ENCODE results near the gene FRMD1.

FRMD1 gene

DNA sequence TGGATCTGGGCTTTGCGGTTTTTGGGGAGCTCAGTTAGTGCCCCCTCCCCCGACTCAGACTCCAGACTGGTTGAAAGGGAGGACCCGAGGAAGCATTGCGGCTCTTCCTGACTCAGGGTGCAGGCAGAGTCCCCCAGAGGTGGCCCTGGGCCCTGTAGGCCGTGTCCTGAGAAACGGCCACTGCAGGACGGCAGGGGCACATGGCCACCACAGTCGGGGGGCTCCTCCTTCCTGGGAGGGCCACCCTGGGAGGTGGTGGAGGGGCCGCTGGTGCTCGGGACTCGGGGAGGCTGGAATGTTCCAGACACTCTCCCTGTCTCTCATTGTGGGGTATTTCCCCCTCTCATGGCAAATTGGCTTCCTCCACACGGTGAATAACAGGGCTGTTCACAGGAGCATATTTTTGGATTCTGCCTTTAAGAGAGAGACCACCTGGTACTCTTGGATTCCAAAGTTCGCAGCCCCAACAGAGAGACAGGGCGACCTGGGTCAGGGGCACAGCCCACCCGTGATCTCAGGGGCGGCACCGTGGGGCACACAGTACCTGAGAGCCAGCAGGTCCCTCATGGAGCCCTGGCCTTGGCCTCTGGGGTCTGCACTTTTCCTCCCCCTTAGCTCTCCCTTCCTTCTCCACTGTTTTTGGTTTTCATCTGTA is 35.7 kb downstream of the FRMD1 start:
- H3K4me3 ChIP-seq (ENCODE audit: low read depth, low read length), result no peak overlapping the region
- TF ChIP-seq CTCF (IDR thresholded peaks at IDR 0.05; ENCODE audit: low read depth, low read length), result no peak

GRCh38 chr6:168042426-168043192 is 36.4 kb downstream of the FRMD1 start:
- no peak for TF ChIP-seq CTCF (IDR thresholded peaks at IDR 0.05; ENCODE audit: low read depth, low read length)
- no peak overlapping the region for H3K4me3 ChIP-seq (ENCODE audit: low read depth, low read length)

- H3K4me3 ChIP-seq (ENCODE audit: low read depth, low read length), result no peak overlapping the region
- no peak for TF ChIP-seq CTCF (IDR thresholded peaks at IDR 0.05; ENCODE audit: low read depth, low read length)
Measured at GRCh38 chr6:168041928-168042327, 37.1 kb downstream of the FRMD1 start.

GRCh38 chr6:168040856-168041496 is 38.0 kb downstream of the FRMD1 start:
- H3K4me3 ChIP-seq (ENCODE audit: low read depth, low read length), result no peak overlapping the region
- no peak for TF ChIP-seq CTCF (IDR thresholded peaks at IDR 0.05; ENCODE audit: low read depth, low read length)

GRCh38 chr6:168039849-168040248 is 39.2 kb downstream of the FRMD1 start:
- TF ChIP-seq CTCF (IDR thresholded peaks at IDR 0.05; ENCODE audit: low read depth, low read length), result no peak
- H3K4me3 ChIP-seq (ENCODE audit: low read depth, low read length), result no peak overlapping the region

GRCh38 chr6:168039301-168039700 is 39.7 kb downstream of the FRMD1 start:
- no peak for TF ChIP-seq CTCF (IDR thresholded peaks at IDR 0.05; ENCODE audit: low read depth, low read length)
- H3K4me3 ChIP-seq (ENCODE audit: low read depth, low read length), result no peak overlapping the region
